B cell (primary cell): Measurements from ENCODE around the gene LRRC49.

Experiments
- CTCF ChIP-seq: fragments of 200-600 bp; IDR thresholded peaks from one replicate; pipeline ENCODE4 v1.8.0; 2022; ENCODE audit warnings: antibody characterized with exemption, mild to moderate bottlenecking
- EZH2 ChIP-seq: IDR thresholded peaks from 2 replicates; pipeline ENCODE4 v1.6.1; 2012; ENCODE audit warnings: borderline replicate concordance, low read depth, mild to moderate bottlenecking, moderate library complexity, low read length; ENCODE audit not compliant: insufficient read depth, poor library complexity, severe bottlenecking

GRCh38 chr15:71092056-71092600 lies 199.5 kb downstream of the LRRC49 start:
- no peak for TF ChIP-seq CTCF
- TF ChIP-seq EZH2 = no peak
